AG10803 (cell line): ENCODE measurements around the gene ERFE.
A peak's percentile ranks its signal among the peaks of the same experiment; 100 is the strongest.

ENCODE experiments used
- DNase-seq: peaks from one replicate; pipeline ENCODE4 v3.0.0; 2010; ENCODE audit warnings: low read depth
- H3K4me3 ChIP-seq: 2 replicates; pipeline ENCODE4 v1.5.1; 2011; ENCODE audit warnings: mild to moderate bottlenecking, low read length, control low read depth
- TF ChIP-seq, protein P1 (sequence below): conservative IDR thresholded peaks from 2 replicates; pipeline ENCODE4 v1.5.1; 2011; ENCODE audit warnings: mild to moderate bottlenecking, low read length, control low read depth, inconsistent platforms

Gene ERFE

DNA sequence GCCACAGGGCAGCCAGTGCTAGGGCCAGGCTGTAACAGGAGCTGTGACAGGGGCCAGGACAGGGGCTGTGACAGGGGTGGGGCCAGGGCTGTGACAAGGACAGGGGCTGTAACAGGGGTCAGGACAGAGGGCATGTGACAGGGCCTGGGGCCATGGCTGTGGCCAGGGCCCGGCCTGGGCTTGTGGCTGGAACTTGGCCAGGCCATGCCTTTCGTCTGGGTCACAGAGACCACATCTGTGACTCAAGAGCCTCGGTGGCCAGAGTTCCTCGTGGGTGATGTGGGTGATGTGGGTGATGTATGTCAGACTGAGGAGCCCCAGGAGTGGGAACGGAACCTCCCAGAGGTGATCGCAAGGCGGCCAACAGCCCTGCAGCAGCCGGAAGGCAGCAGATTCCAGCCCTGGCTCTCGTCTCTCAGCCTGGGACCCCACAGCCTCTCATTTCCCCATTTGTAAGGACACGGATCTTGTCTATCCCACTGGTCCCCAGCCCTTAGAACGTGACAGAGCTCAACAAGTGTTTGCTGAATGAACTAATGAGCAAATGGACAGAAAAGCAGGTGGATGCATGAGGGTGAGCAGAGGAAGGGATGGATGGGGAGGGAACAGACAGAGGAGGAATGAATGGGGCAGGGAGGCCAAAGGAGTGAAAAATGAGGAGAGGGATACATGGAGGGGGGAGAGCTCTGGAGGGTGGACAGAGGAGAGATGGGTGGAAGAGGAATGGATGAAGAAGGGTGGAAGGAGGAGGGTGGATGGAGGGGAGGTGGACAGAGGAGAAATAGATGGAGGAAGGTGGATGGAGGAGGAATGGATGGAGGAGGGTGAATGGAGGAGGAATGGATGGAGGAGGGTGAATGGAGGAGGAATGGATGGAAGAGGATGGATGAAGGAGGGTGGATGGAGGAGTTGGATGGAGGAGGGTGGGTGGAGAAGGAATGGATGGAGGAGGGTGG lies 41.3 kb upstream of the ERFE start:
- no peak overlapping the region for H3K4me3 ChIP-seq
- TF ChIP-seq, protein P1, sequence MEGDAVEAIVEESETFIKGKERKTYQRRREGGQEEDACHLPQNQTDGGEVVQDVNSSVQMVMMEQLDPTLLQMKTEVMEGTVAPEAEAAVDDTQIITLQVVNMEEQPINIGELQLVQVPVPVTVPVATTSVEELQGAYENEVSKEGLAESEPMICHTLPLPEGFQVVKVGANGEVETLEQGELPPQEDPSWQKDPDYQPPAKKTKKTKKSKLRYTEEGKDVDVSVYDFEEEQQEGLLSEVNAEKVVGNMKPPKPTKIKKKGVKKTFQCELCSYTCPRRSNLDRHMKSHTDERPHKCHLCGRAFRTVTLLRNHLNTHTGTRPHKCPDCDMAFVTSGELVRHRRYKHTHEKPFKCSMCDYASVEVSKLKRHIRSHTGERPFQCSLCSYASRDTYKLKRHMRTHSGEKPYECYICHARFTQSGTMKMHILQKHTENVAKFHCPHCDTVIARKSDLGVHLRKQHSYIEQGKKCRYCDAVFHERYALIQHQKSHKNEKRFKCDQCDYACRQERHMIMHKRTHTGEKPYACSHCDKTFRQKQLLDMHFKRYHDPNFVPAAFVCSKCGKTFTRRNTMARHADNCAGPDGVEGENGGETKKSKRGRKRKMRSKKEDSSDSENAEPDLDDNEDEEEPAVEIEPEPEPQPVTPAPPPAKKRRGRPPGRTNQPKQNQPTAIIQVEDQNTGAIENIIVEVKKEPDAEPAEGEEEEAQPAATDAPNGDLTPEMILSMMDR: no peak
- peak; percentile 38 for DNase-seq

DNA sequence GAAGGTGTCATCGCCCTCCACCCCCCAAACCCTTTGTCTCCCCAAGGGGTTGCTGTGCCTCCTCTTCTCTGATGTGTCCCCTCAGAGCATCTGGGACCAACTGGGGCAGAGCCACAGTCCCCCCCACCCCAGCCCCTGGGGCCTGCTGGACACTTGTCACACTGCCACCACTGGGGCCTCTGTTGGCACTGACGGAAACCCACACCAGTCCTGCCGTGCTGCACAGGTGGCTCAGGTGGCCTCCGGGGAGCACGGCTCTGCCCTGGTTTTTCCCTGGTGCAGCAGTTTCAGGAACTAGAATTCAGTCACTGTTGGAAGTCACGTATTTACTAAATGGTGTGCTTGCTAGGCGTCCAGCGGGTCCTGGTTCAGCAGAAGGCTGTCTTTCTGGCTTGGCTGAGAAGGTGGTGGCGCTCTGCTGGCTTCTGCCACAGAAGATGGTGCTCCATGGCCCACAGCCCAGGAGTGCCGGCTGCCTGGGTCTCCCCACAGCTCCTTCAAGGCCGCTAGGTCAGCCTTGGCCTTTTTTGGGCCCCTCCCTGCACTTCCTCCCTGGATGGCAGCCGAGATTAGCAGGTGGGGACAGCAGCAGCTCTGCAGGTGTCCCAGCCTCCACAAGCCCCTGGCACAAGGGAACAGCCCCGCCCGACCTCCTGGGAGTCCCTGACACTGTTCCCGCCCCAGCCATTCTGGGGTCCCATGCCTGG lies 38.9 kb upstream of the ERFE start:
- TF ChIP-seq, protein P1: no peak
- no peak overlapping the region for H3K4me3 ChIP-seq
- DNase-seq: no peak

DNA sequence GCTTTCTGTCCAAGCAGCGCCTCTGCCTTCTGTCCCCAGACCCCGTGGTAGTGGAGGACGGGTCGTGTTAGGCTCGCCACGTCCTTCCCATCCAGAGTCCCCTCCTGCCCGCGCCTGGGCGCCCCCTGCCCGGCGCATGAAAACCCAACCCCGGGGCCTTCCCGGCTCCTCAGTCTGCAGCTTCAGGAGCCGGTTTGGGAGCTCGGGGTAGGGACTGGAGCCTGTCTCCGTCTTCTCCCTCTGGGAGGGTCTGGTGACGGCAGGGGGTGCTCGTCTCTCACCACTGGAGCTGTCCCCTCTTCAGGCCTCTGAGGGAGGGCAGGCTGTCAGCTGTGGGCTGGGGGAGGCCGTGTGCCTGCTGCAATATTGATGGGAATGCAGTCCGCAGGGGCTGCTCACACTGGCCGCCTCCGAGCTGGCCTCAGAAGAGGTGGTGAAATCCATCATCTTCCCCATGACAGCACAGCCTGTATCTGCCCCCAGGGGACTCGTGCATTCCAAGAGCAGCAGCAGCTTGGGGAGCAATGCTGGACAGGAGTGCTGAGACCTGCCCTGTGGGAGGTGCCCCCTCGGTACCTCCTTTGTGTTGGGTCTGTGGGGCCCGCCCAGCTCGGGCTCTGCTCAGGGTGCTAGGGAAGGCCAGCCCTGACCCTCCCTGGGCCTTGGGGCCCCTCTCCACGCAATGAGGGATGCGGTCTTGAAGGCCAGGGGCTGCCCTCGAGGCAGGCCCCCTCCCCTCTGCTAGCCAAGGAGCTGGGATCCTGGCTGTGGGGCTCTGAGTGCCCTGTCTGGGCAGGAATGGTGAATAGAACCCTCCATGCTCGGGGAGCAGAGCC lies 38.1 kb upstream of the ERFE start:
- TF ChIP-seq, protein P1: peak; percentile 13; the same call in 1 of the 2 replicates
- DNase-seq: no peak
- no peak overlapping the region for H3K4me3 ChIP-seq

DNA sequence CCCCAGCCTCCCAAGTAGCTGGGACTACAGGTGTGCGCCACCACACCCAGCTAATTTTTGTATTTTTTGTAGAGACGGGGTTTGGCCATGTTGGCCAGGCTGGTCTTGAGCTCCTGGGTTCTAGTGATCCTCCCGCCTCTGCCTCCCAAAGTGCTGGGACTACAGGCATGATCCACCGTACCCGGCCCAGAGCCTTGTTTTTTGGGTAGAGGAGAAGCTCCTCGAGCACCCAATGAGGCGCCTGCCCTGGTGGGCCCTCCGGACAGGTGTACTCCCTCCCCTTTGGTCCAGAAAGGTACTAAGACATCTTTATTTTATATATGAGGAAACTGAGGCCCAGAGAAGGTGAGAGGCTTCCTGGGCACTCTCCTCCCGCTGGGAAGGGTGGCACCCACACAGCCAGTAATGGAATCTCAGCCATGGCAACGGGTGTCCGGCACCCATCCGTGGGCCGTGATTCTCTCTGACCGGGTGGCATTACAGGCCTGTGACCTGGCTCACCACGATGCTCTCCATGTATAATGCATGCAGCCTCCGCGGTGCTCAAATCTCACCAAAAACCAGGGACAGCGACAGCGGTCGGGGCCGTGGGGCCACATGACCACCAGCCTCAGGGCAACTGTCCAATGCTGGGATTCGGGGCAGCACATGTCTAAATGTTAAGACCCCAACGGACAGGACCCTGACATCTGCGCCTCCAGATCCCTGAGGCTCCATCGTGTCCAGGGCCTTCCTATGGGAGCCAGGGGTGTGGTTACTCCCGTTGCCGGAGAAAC lies 37.1 kb upstream of the ERFE start:
- no peak overlapping the region for H3K4me3 ChIP-seq
- no peak for DNase-seq

DNA sequence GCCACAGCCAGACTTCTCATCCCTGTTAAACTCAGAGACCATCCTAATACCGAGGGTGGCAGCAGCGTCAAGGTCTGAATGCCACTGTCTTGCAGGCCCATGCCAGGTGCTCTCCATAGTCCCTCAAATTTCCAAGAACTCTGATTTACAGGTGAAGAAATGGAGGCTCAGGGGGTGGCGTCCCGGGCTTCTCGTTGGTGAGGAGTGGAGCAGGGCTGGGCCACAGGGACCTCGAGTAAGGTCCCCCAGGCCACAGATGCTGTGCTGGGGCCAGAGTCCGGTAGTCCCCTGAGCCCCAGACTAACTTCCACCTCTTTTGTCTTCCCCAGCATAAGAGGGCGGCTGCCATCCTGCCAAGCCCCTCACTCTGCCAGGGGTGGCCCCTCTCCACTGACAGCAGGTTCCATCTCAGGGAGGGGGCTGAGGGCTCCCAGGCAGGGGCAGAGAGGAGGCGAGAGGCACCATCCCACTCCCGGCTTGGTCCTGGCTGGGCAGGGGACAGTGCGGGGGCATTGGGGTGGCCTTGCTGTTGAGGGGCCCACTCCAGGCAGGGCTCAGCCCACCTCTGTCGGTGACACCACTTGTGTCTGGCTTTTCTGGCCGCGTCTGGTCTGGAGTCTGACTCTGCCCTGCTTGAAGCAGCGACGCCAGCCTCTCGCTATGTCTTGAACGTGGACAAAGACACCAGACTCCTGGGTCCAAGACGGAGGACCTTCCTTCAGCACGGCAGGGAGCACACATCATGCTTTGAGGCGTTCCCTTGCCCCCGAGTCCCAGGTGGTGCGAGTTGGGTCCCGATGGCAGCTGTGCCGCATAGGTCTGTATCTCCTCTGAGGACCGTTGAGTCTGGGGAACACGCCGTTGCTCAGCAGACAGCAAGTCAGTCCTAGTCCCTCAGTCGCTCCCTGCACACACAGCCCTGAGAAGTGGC lies 36.2 kb upstream of the ERFE start:
- H3K4me3 ChIP-seq: no peak overlapping the region
- TF ChIP-seq, protein P1: no peak
- no peak for DNase-seq

More for the DNA sequence above, 37.1 kb upstream of the ERFE start:
- TF ChIP-seq, protein P1: no peak
